Brain microvascular endothelial cell (primary cell): Measurements from ENCODE around the gene WDR43.

Source experiments
- DNase-seq: peaks from one replicate; pipeline ENCODE4 v3.0.0-alpha.2; 2020
- H3K27ac ChIP-seq: fragments of 250-450 bp; sonication (Bioruptor Pico); 2 replicates; pipeline ENCODE4 v1.5.1; 2020; ENCODE audit warnings: mild to moderate bottlenecking, moderate library complexity
- H3K27me3 ChIP-seq: fragments of 250-450 bp; sonication (Bioruptor Pico); replicated peaks from 2 replicates; pipeline ENCODE4 v1.5.1; 2020; ENCODE audit warnings: mild to moderate bottlenecking
- H3K36me3 ChIP-seq: fragments of 250-450 bp; sonication (Bioruptor Pico); replicated peaks from 2 replicates; pipeline ENCODE4 v1.5.1; 2020; ENCODE audit warnings: mild to moderate bottlenecking
- H3K4me3 ChIP-seq: 2 replicates; pipeline ENCODE4 v1.5.1; 2011; ENCODE audit warnings: low read depth, mild to moderate bottlenecking, control low read depth, low read length, moderate library complexity
- in situ Hi-C: cut with HindIII; loops from 2 replicates; pipeline ENCODE4 v1.10.0; 2017; ENCODE audit warnings: low sequenced_read_pairs, low pct_ligation_motif_present
- TF ChIP-seq, protein P1 (sequence below): IDR thresholded peaks from 2 replicates; pipeline ENCODE4 v1.5.1; 2011; ENCODE audit warnings: low read depth, mild to moderate bottlenecking, moderate library complexity, low read length, control low read depth, inconsistent platforms; ENCODE audit errors: missing control alignments

The WDR43 gene

DNA sequence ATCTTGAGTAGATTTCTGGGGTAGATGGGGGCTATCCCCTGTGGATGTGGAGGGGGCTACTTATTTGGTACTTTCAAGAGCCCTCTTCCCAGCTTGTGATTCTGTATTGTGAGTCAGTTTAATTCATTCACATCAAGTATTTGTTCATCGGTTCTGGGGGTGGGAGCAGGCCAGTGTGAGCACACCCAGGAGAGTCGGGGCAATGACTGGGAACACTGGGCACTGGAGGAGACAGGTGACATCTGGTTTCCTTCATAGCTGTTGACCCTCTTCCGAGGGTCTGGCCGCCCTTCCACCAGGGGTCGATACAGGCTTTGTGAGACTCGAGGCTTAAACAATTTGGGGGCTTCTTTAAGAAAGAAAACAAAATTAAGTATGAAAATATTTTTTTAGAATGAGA is 84.1 kb downstream of the WDR43 start:
- in situ Hi-C loops = no loop called here
- no peak for DNase-seq
- Histone ChIP-seq H3K27ac (no peak overlapping the region), H3K4me3 (no peak overlapping the region), H3K36me3 (no peaks in the 10 kb centered on the region), H3K27me3 (no peaks in the 10 kb centered on the region)
- TF ChIP-seq, protein P1, sequence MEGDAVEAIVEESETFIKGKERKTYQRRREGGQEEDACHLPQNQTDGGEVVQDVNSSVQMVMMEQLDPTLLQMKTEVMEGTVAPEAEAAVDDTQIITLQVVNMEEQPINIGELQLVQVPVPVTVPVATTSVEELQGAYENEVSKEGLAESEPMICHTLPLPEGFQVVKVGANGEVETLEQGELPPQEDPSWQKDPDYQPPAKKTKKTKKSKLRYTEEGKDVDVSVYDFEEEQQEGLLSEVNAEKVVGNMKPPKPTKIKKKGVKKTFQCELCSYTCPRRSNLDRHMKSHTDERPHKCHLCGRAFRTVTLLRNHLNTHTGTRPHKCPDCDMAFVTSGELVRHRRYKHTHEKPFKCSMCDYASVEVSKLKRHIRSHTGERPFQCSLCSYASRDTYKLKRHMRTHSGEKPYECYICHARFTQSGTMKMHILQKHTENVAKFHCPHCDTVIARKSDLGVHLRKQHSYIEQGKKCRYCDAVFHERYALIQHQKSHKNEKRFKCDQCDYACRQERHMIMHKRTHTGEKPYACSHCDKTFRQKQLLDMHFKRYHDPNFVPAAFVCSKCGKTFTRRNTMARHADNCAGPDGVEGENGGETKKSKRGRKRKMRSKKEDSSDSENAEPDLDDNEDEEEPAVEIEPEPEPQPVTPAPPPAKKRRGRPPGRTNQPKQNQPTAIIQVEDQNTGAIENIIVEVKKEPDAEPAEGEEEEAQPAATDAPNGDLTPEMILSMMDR = no peak

DNA sequence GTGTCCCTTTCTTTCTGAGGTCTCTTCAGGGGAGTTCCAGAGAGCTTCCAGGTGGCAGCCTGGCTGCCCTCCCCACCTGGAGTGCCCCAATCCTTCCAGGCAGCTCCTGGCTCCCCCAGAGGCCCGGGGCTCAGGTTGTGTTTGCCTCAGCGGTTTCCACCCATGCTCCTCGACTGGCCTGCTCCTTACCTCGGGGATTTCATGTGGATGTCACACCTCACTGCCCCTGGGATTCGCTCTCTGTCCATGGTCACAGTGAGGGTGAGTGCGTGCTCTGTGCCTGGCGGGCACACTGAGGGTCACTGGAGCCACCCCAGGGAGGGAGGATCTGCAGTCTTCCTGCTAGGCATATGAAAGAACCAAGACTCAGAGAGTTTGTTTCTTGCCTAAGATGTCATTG is 84.6 kb downstream of the WDR43 start:
- in situ Hi-C loops = no loop called here

DNA sequence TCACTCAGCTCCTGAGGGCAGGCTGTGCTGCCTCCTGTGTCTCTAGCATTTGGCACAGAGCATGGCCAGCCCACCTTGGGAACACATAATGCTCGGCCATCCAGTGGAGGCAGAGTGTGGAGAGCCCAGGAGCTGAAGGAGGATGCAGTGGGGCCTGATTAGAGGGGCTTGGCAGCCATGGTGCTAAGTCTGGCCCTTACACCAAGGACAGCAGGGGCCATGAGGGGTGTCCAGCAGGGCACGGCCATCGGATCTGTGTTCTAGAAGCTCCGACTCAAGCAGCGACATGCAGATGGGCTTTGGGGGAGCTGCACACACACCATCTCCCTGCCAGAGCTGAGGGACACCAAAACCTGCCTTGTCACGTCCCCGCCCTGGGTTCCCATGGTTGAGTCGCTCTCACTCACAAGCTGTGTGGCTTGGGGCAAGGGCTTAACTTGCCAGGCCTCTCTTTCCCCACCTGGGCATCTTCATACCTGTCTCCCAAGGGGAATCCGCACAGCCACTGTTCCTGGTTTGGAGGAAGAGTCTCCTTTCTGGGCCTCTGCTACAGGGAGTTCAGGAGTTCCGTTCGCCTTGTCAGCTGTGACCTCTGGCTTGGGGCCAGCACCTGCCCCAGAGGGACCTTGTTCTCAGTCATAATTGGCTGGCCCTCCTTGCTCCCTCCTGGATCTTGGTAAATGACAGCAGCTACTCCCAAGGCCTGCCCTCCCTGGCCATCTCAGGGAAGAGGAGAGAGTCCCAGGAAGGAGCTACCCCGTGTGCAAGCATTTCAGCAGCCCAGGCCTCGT is 85.3 kb downstream of the WDR43 start:
- TF ChIP-seq, protein P1 = no peak
- in situ Hi-C loops = no loop called here
- no peak for DNase-seq
- Histone ChIP-seq H3K36me3 (no peaks in the 10 kb centered on the region), H3K27me3 (no peaks in the 10 kb centered on the region), H3K4me3 (no peak overlapping the region), H3K27ac (no peak overlapping the region)

More for the DNA sequence above, 84.6 kb downstream of the WDR43 start:
- no peak for DNase-seq
- Histone ChIP-seq H3K27ac (no peak overlapping the region), H3K27me3 (no peaks in the 10 kb centered on the region), H3K4me3 (no peak overlapping the region), H3K36me3 (no peaks in the 10 kb centered on the region)
- TF ChIP-seq, protein P1 = no peak

DNA sequence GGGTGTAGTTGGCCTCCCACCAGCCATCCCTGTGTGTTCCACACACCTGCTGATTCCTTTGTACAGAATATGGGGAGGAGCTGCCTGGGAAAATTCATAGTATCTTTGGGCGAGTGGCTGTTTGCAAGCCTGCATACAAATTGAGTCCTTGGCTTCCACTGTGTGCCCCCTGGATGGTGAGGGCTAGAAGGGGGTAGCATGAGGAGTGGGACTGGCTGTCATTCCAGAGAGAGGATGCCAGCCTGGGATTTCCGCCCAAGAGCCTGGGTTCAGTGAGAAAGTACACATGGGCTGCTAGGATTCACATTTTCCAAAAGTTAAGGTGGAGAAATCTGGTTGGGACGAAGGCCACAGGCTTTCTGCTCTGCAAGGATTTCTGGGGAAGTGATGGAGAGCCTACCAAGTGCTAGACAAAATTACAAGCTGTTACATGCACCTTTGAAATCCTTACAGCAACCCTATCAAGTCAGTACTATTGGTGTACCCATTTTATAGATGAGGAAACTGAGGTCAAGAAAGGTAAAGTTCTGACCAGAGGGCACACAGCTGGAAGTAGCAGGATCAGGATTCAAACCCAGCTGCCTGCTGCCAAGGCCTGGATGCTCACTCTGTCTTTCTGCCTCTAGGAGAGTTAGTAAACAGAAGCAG is 86.0 kb downstream of the WDR43 start:
- Histone ChIP-seq H3K27ac (no peak overlapping the region), H3K36me3 (no peaks in the 10 kb centered on the region), H3K4me3 (no peak overlapping the region), H3K27me3 (no peaks in the 10 kb centered on the region)
- TF ChIP-seq, protein P1 = no peak
- in situ Hi-C loops = no loop called here
- DNase-seq = no peak

DNA sequence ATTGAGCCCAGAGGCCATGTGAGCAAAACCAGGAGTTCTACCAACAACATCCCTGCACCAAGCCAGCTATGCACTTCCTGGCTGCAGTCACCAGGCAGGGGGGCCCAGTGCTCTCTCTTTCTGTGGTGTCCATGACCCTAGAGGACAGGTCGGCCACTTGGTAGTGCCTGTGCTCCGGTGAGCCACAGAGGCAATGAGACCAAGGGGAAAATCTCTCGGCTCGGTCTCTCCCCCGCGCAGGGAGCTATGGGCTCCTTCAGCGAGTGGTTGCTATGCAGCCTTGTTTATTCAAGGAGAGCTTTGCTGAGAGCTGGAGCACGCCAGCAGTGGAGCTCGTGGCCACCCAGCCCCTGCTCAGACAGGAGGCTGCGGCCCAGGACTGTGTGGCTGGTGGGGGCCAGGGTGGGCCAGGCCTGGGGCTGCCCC is 86.6 kb downstream of the WDR43 start, which contains the start of gene TOGARAM2:
Gene TOGARAM2 (plus strand): TSS at position 283 of the 426 bp plus-strand sequence. CDS start 13,537 bp downstream, outside the sequence.
- TF ChIP-seq, protein P1 = no peak
- in situ Hi-C loops = no loop called here
- Histone ChIP-seq H3K36me3 (no peaks in the 10 kb centered on the region), H3K27me3 (no peaks in the 10 kb centered on the region), H3K4me3 (no peak within 1 kb of the TSS), H3K27ac (no peak within 1 kb of the TSS)
- DNase-seq = peak; percentile 66
